IMR-90 (cell line): ENCODE results near the gene AKAP13. TPM values are rescaled to one million over a fixed set of nuclear protein-coding genes. Genes with fewer than 3 reads are reported as not detected.
A peak's percentile ranks its signal among the peaks of the same experiment; 100 is the strongest.
"Not testable (repeated sequence)": the region's sequence is repeated elsewhere in the genome, so short reads cannot be mapped to it uniquely, and the experiment has no call there.

Experiments used
- ATAC-seq: fragments of 200-7000 bp; cut with Tn5 transposase; 2 replicates; pipeline ENCODE4 v1.9.1; 2020; ENCODE audit warnings: low read depth, mild to moderate bottlenecking, moderate library complexity
- BruUV-seq: library from RNA; stranded (reverse); fragments of 400-500 nt; replicated peaks from 2 replicates; lab custom pipeline; 2021; lab: Mats Ljungman, UMichigan
- CTCF ChIA-PET: fragments of 300-600 bp; formaldehyde crosslinking; extraction: SDS; loops from one replicate; lab custom pipeline; 2021; ENCODE audit warnings: antibody characterized with exemption; lab: Yijun Ruan, JAX
- POLR2A ChIA-PET: fragments of 300-600 bp; sonication (Branson Sonifier 250); formaldehyde crosslinking; loops from one replicate; lab custom pipeline; 2022; ENCODE audit warnings: antibody characterized with exemption; ENCODE audit not compliant: unreplicated experiment; lab: Charles Lee
- DNase-seq: peaks from one replicate; pipeline ENCODE4 v3.0.0; 2013
- H2AFZ ChIP-seq: replicated peaks from 2 replicates; pipeline ENCODE3; 2013; ENCODE audit warnings: low read length, mild to moderate bottlenecking; ENCODE audit not compliant: poor library complexity
- H2AK5ac ChIP-seq: 2 replicates; pipeline ENCODE4 v1.6.1; 2013; ENCODE audit warnings: low read depth, low read length, inconsistent platforms
- H2AK9ac ChIP-seq: replicated peaks from 2 replicates; pipeline ENCODE3; 2013; ENCODE audit warnings: mild to moderate bottlenecking, low read depth, low read length, moderate library complexity; ENCODE audit not compliant: poor library complexity
- H2BK120ac ChIP-seq: 2 replicates; pipeline ENCODE4 v1.6.1; 2013; ENCODE audit warnings: low read depth, low read length, inconsistent platforms
- H2BK15ac ChIP-seq: 3 replicates; pipeline ENCODE4 v1.6.1; 2013; ENCODE audit warnings: low read depth, low read length, inconsistent platforms
- H2BK20ac ChIP-seq: 2 replicates; pipeline ENCODE4 v1.6.1; 2013; ENCODE audit warnings: low read depth, mild to moderate bottlenecking, inconsistent platforms, low read length, moderate library complexity
- H2BK5ac ChIP-seq: 2 replicates; pipeline ENCODE4 v1.6.1; 2013; ENCODE audit warnings: mild to moderate bottlenecking, low read depth, low read length, inconsistent platforms; ENCODE audit not compliant: poor library complexity, severe bottlenecking
- H3K14ac ChIP-seq: replicated peaks from 2 replicates; pipeline ENCODE4 v1.6.1; 2013; ENCODE audit warnings: low read depth, low read length, inconsistent platforms
- H3K18ac ChIP-seq: 2 replicates; pipeline ENCODE4 v1.6.1; 2013; ENCODE audit warnings: low read depth, low read length, control low read depth
- H3K23ac ChIP-seq: 2 replicates; pipeline ENCODE4 v1.6.1; 2013; ENCODE audit warnings: low read depth, low read length, inconsistent platforms
- H3K27ac ChIP-seq: 2 replicates; pipeline ENCODE4 v1.5.1; 2013; ENCODE audit warnings: mild to moderate bottlenecking, control low read depth, low read length; ENCODE audit not compliant: insufficient read depth
- H3K27me3 ChIP-seq: 2 replicates; pipeline ENCODE4 v1.6.1; 2013; ENCODE audit warnings: low read length; ENCODE audit not compliant: control insufficient read depth, insufficient read depth
- H3K36me3 ChIP-seq: 2 replicates; pipeline ENCODE4 v1.6.1; 2013; ENCODE audit warnings: low read length, mixed read lengths; ENCODE audit not compliant: control insufficient read depth, insufficient read depth
- H3K4ac ChIP-seq: 2 replicates; pipeline ENCODE4 v1.6.1; 2013; ENCODE audit warnings: low read depth, low read length, inconsistent platforms
- H3K4me1 ChIP-seq: 2 replicates; pipeline ENCODE4 v1.6.1; 2013; ENCODE audit warnings: low read length, mixed read lengths; ENCODE audit not compliant: control insufficient read depth, insufficient read depth
- H3K4me2 ChIP-seq: 2 replicates; pipeline ENCODE4 v1.6.1; 2013; ENCODE audit warnings: low read depth, mild to moderate bottlenecking, control low read depth, low read length, moderate library complexity
- H3K4me3 ChIP-seq: 2 replicates; pipeline ENCODE4 v1.5.1; 2013; ENCODE audit warnings: low read depth, mild to moderate bottlenecking, control low read depth, low read length, moderate library complexity; ENCODE audit not compliant: insufficient read depth
- H3K56ac ChIP-seq: 2 replicates; pipeline ENCODE4 v1.6.1; 2013; ENCODE audit warnings: low read length, inconsistent platforms; ENCODE audit not compliant: insufficient read depth; ENCODE audit errors: extremely low read depth
- H3K79me1 ChIP-seq, 2 experiments: 2 replicates each; pipeline ENCODE4 v1.6.1; 2013; ENCODE audit warnings: low read length in 2 of 2, inconsistent platforms in 1 of 2, low read depth in 1 of 2
- H3K9ac ChIP-seq: 2 replicates; pipeline ENCODE4 v1.6.1; 2013; ENCODE audit warnings: low read depth, low read length, control low read depth
- H3K9me1 ChIP-seq: 2 replicates; pipeline ENCODE4 v1.6.1; 2013; ENCODE audit warnings: low read length, inconsistent platforms; ENCODE audit not compliant: insufficient read depth
- H3K9me3 ChIP-seq: 2 replicates; pipeline ENCODE4 v1.6.1; 2013; ENCODE audit warnings: low read length; ENCODE audit not compliant: control insufficient read depth, insufficient read depth
- H4K20me1 ChIP-seq: 2 replicates; pipeline ENCODE4 v1.6.1; 2013; ENCODE audit warnings: low read length, inconsistent platforms; ENCODE audit not compliant: insufficient read depth
- H4K5ac ChIP-seq: 2 replicates; pipeline ENCODE4 v1.6.1; 2013; ENCODE audit warnings: mild to moderate bottlenecking, low read depth, low read length, control low read depth
- H4K8ac ChIP-seq, 2 experiments: 2 replicates each; pipeline ENCODE4 v1.6.1; 2013; ENCODE audit warnings: low read depth in 2 of 2, low read length in 2 of 2, control low read depth in 1 of 2, inconsistent platforms in 1 of 2
- H4K91ac ChIP-seq: 2 replicates; pipeline ENCODE4 v1.6.1; 2013; ENCODE audit warnings: low read depth, low read length, inconsistent platforms; ENCODE audit not compliant: insufficient read depth
- WGBS, 2 experiments: methylation state at CpG; one replicate each; pipeline versions ENCODE4 v1.1.5 to v1.1.7; 2013; ENCODE audit warnings: missing lambda C conversion rate in 2 of 2; ENCODE audit not compliant: insufficient read length in 1 of 2; ENCODE audit errors: extremely low coverage in 2 of 2; 5-methylcytosine and 5-hydroxymethylcytosine counted together
- dilution Hi-C: fragments of 300-500 bp; cut with HindIII; formaldehyde crosslinking; loops from one replicate; pipeline ENCODE4 v1.14.3; 2018; ENCODE audit warnings: low sequenced_read_pairs; ENCODE audit not compliant: unreplicated experiment
- in situ Hi-C: fragments of 300-500 bp; cut with MboI; formaldehyde crosslinking; loops from 3 replicates; pipeline ENCODE4 v1.14.3; 2019; ENCODE audit warnings: low sequenced_read_pairs, inconsistent platforms, mixed read lengths
- intact Hi-C: fragments of 100-400 bp; cut with micrococcal nuclease; formaldehyde crosslinking; loops from 2 replicates; pipeline ENCODE4 v1.10.0; 2022
- polyA plus RNA-seq, 3 experiments: library from polyadenylated mRNA; depleted of rRNA; stranded (reverse); fragments of >200 nt; gene quantifications; 2 replicates each; pipeline ENCODE4 v1.2.3, GENCODE V29; 2012; ENCODE audit warnings: low replicate concordance in 1 of 3
- total RNA-seq: library from RNA; depleted of rRNA; stranded (reverse); fragments of >200 nt; gene quantifications from 2 replicates; pipeline ENCODE4 v1.2.3, GENCODE V29; 2012

Gene AKAP13
- total and polyA plus RNA-seq, 2 of the 4 experiments (the other 2 are of a cell fraction): 10.4 to 46.4 TPM

- BruUV-seq, H3K23ac ChIP-seq, H4K5ac ChIP-seq, H3K4me3 ChIP-seq, H3K79me1 ChIP-seq, H3K27me3 ChIP-seq, H3K9me3 ChIP-seq, H3K27ac ChIP-seq, H4K20me1 ChIP-seq, dilution Hi-C loops, H3K9ac ChIP-seq, H3K36me3 ChIP-seq, H2BK20ac ChIP-seq, in situ Hi-C loops, ATAC-seq, H3K56ac ChIP-seq, H2BK15ac ChIP-seq, H2BK120ac ChIP-seq, POLR2A ChIA-PET, intact Hi-C loops, CTCF ChIA-PET, H2AK9ac ChIP-seq, H2BK5ac ChIP-seq, H3K9me1 ChIP-seq, DNase-seq, H4K8ac ChIP-seq, H3K4ac ChIP-seq, H3K14ac ChIP-seq, H3K4me2 ChIP-seq, H4K91ac ChIP-seq, H3K18ac ChIP-seq, H2AFZ ChIP-seq, H3K4me1 ChIP-seq: not testable (repeated sequence)
- H2AK5ac ChIP-seq: peak overlapping the region; percentile 78; the same call in 1 of the 2 replicates
- WGBS, 2 experiments: no CpG with 5 or more reads among the region's 8 CpGs
Measured at GRCh38 chr15:85348048-85348766, 32.2 kb upstream of the AKAP13 start.
